Glutamatergic neuron (in vitro differentiated cells): ENCODE data around the gene PCYT2. TPM values are rescaled to one million over a fixed set of nuclear protein-coding genes. Genes with fewer than 3 reads are reported as not detected.

Experiments
- DNase-seq: peaks from one replicate; pipeline ENCODE4 v3.0.0; 2022
- H3K27ac Mint-ChIP-seq: one replicate; pipeline ENCODE4 v1.8.0; 2020; ENCODE audit warnings: mild to moderate bottlenecking, mixed read lengths, inconsistent platforms; ENCODE audit not compliant: unreplicated experiment
- H3K27me3 Mint-ChIP-seq: one replicate; pipeline ENCODE4 v1.8.0; 2020; ENCODE audit warnings: mild to moderate bottlenecking, moderate library complexity, mixed read lengths, inconsistent platforms; ENCODE audit not compliant: unreplicated experiment
- H3K36me3 Mint-ChIP-seq: one replicate; pipeline ENCODE4 v1.8.0; 2020; ENCODE audit warnings: mild to moderate bottlenecking, mixed read lengths, inconsistent platforms; ENCODE audit not compliant: unreplicated experiment
- H3K4me1 Mint-ChIP-seq: one replicate; pipeline ENCODE4 v1.8.0; 2020; ENCODE audit warnings: mild to moderate bottlenecking, low read depth, mixed read lengths, inconsistent platforms; ENCODE audit not compliant: unreplicated experiment
- H3K4me3 Mint-ChIP-seq: one replicate; pipeline ENCODE4 v1.8.0; 2020; ENCODE audit warnings: mild to moderate bottlenecking, mixed read lengths, inconsistent platforms; ENCODE audit not compliant: unreplicated experiment
- H3K9me3 Mint-ChIP-seq: one replicate; pipeline ENCODE4 v1.8.0; 2020; ENCODE audit warnings: mild to moderate bottlenecking, moderate library complexity, mixed read lengths, inconsistent platforms; ENCODE audit not compliant: unreplicated experiment
- total RNA-seq: library from RNA; stranded (reverse); fragmentation: NEBNext Ultra II Directional; extraction: Animal tissue kit (Norgen Biotek cat#: 25700); gene quantifications from one replicate; pipeline ENCODE4 v1.2.1, GENCODE V29; 2021; ENCODE audit not compliant: unreplicated experiment
- TF ChIP-seq, protein P1 (sequence below): fragments of 200-600 bp; sonication (generic); IDR thresholded peaks from one replicate; pipeline ENCODE4 v1.5.0; 2021; ENCODE audit not compliant: partially characterized antibody, unreplicated experiment

Gene PCYT2
- total RNA-seq, 1 donor from 2014 or later: 63.0 TPM

DNA sequence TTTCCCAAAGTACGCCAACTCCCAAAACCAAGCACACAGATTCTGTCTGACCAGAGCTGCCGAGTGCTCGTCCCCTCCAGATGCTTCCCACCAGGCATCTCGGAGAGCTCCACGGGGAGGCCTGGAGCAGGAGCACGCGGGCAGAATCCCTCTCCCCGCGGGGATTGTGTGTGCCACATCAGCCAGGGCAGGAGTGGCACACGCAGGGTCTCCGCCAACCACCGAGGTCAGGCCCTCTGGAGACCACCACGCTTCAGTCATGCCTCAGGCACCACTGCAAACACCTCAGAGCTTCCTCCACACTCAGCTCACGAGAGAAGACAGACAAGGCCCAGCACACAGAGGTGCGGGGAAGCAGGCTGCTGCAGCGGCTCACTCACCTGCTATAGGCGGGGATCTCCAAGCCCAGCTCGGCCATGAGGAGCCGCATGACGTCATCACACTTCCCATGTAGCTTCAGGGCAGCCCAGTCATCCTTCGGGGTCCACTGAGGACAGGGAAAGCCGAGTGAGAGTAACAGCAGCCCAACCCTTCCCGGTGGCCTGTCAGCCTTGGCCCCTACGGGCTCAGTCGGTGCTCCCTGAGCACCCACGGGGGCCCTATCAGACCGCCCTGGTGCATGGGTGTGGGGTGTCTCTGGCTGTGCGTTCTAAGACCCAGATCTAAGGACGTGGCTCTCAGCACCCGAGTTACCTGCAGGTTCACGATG is 2.3 kb upstream of the PCYT2 start:
- no peak overlapping the region for H3K4me3 Mint-ChIP-seq

DNA sequence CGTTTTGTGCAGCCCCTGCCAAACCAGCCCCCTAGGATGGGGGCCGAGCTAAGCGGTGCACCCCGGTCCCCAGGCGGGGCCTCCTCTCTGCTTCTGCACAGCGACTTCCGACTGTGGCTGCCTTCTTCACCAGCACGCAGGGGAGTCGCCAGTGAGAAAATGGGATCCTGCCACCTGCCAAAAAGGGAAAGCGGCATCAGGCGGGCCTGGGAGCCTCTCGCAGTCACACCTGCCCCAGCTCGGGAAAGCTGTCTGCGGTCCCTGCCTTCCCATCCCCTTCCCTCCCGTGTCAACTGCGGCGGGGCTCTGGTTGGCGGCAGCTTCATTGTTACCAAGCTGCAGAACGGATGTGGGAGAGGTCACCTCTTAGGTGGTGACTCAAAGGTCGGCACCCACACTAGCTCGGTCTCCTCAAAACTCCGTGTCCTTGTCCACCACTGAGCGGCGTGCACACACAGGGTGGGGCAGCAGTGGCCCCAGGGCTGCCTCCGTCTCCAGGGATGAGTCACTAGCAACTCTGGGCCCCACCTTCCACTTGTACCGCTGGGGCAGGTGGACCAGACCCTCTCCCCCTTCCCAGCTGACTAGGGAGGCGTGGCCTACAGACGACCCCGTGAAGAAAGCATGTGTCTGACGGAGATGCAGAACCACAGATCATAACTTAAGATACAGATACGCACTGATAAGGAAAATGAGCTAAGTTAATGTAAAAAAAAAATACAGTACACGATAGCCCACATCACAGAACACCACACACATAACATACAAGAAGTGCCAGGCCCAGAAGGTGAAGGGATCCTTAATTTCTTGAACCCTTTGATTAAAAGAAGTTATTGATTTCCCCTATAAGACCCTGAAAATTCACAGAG is 1.5 kb upstream of the PCYT2 start:
- no peak for DNase-seq
- H3K4me1 Mint-ChIP-seq: peaks cover 8% of the 10 kb centered on the region
- H3K27me3 Mint-ChIP-seq: no peaks in the 10 kb centered on the region
- H3K4me3 Mint-ChIP-seq: peak overlapping the region; percentile 78
- peaks cover 5% of the 10 kb centered on the region for H3K9me3 Mint-ChIP-seq
- TF ChIP-seq, protein P1, sequence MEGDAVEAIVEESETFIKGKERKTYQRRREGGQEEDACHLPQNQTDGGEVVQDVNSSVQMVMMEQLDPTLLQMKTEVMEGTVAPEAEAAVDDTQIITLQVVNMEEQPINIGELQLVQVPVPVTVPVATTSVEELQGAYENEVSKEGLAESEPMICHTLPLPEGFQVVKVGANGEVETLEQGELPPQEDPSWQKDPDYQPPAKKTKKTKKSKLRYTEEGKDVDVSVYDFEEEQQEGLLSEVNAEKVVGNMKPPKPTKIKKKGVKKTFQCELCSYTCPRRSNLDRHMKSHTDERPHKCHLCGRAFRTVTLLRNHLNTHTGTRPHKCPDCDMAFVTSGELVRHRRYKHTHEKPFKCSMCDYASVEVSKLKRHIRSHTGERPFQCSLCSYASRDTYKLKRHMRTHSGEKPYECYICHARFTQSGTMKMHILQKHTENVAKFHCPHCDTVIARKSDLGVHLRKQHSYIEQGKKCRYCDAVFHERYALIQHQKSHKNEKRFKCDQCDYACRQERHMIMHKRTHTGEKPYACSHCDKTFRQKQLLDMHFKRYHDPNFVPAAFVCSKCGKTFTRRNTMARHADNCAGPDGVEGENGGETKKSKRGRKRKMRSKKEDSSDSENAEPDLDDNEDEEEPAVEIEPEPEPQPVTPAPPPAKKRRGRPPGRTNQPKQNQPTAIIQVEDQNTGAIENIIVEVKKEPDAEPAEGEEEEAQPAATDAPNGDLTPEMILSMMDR: no peak
- no peak overlapping the region for H3K27ac Mint-ChIP-seq
- no peaks in the 10 kb centered on the region for H3K36me3 Mint-ChIP-seq

More for the DNA sequence above, 2.3 kb upstream of the PCYT2 start:
- peaks cover 8% of the 10 kb centered on the region for H3K4me1 Mint-ChIP-seq
- H3K9me3 Mint-ChIP-seq: peaks cover 5% of the 10 kb centered on the region
- no peaks in the 10 kb centered on the region for H3K36me3 Mint-ChIP-seq
- no peak for DNase-seq
- TF ChIP-seq, protein P1: no peak
- peaks cover 2% of the 10 kb centered on the region for H3K27me3 Mint-ChIP-seq
- H3K27ac Mint-ChIP-seq: no peak overlapping the region

DNA sequence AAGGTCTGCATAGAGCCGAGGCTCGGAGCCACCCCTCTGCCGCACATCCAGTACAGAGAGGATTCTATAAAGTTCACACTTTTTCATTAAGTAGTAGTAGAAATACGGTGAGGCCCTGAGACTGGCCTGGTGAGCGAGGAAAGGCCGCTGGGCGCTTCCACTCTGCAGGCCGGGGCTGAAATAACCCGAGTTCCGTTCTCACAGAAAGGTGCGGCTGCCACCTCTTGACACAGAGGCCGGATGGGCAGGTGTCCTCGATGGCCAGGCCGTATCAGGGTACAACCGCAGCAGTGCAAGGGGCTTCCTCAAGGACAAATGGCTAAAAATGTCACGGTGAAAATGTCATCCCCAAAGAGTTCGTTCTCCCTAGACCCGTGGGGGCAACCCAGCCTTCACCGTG is 770 bp upstream of the PCYT2 start:
- Mint-ChIP-seq H3K36me3 (no peaks in the 10 kb centered on the region), H3K27ac (no peak overlapping the region), H3K4me3 (peak overlapping the region; percentile 78), H3K4me1 (peaks cover 4% of the 10 kb centered on the region), H3K27me3 (no peaks in the 10 kb centered on the region), H3K9me3 (peaks cover 5% of the 10 kb centered on the region)
- no peak for DNase-seq
- TF ChIP-seq, protein P1: no peak

DNA sequence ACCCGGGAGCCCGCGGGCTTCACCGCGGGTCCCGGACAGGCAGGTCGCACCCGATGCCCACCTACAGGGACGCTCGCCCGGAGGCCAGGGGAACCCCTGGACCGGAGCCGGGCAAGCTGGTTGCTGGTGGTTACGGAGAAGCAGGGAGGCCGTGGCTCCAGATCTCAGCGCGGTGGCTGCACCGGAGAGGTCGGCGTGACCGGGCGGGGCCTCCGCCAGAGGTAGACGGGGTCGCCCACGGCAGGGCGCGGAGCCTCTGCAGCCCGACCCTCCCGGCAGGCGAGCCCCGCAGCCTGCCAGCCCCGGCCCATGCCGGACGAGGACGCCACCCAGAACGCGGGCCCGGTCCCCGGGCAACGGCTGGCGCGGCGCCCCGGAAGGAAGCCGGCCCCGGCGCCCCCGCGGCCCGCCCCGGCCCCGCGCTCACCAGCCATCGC is 341 bp downstream of the PCYT2 start:
- no peak for DNase-seq
- no peak overlapping the region for H3K27ac Mint-ChIP-seq
- H3K36me3 Mint-ChIP-seq: no peaks in the 10 kb centered on the region
- TF ChIP-seq, protein P1: no peak
- H3K9me3 Mint-ChIP-seq: peaks cover 5% of the 10 kb centered on the region
- H3K27me3 Mint-ChIP-seq: no peaks in the 10 kb centered on the region
- peaks cover 1% of the 10 kb centered on the region for H3K4me1 Mint-ChIP-seq
- H3K4me3 Mint-ChIP-seq: peak overlapping the region; percentile 93
